Activated naive CD4-positive, alpha-beta T cell treated with anti-CD3 and anti-CD28 coated beads, Interleukin-2, amount 50 U/mL, for 72 hours (primary cell): ENCODE data around the gene CTIF. TPM values are rescaled to one million over a fixed set of nuclear protein-coding genes. Genes with fewer than 3 reads are reported as not detected.

ENCODE experiments used
- ATAC-seq, 2 donors: fragments of 150-1000 bp; cut with Tn5 transposase; 2 replicates each; pipeline ENCODE4 v1.10.0; 2021; ENCODE audit warnings: mild to moderate bottlenecking in 2 of 2, moderate library complexity in 2 of 2
- DNase-seq, 2 donors: peaks; one replicate each; pipeline ENCODE4 v3.0.0; 2021 to 2022; ENCODE audit warnings: low spot score in 2 of 2
- H3K27ac Mint-ChIP-seq, 2 donors: one replicate each; pipeline ENCODE4 v1.8.0; 2022; ENCODE audit warnings: mild to moderate bottlenecking in 2 of 2, mixed read lengths in 2 of 2
- H3K36me3 Mint-ChIP-seq, 2 donors: one replicate each; pipeline ENCODE4 v1.8.0; 2022; ENCODE audit warnings: mixed read lengths in 2 of 2
- H3K9me3 Mint-ChIP-seq, 2 donors: one replicate each; pipeline ENCODE4 v1.8.0; 2022; ENCODE audit warnings: mixed read lengths in 2 of 2
- total RNA-seq, 2 donors: library from RNA; stranded (reverse); gene quantifications; one replicate each; pipeline ENCODE4 v1.2.3, GENCODE V29; 2022

The CTIF gene
- total RNA-seq, 2 donors from 2014 or later = 2.4 to 7.9 TPM

DNA sequence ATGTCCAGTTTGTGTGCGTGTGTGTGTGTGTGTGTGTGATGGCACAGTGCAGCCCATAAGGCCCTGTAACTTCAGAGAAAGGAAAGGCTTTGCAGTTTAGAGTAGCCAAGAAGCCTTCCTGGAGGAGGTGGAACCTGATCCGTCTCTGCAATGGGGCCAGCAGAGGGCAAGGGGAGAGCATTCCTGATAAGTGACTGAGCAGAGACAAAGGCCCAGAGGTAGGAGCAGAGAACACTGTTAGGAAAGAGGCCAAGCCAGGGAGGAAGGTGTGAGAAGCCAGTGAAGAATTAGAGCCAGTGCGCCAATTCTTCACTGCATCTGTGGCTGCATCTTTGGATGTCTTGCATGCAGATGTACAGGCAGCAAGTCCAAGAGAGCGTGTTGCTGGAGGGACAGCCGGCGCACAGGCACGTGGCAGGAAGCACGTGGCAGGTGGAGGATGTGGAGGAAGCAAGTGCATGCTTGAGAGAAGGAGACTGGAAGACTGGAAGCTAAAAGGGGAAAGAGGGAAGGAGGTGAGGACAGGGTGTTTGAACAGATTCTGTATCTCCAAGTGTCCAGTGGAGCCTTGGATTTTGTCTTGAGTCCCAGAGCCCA lies 196.3 kb downstream of the CTIF start:
- Mint-ChIP-seq H3K27ac (no peak overlapping the region), H3K9me3 (no peaks in the 10 kb centered on the region), H3K36me3 (no peaks in the 10 kb centered on the region)
- DNase-seq (no peak), ATAC-seq (no peak)

DNA sequence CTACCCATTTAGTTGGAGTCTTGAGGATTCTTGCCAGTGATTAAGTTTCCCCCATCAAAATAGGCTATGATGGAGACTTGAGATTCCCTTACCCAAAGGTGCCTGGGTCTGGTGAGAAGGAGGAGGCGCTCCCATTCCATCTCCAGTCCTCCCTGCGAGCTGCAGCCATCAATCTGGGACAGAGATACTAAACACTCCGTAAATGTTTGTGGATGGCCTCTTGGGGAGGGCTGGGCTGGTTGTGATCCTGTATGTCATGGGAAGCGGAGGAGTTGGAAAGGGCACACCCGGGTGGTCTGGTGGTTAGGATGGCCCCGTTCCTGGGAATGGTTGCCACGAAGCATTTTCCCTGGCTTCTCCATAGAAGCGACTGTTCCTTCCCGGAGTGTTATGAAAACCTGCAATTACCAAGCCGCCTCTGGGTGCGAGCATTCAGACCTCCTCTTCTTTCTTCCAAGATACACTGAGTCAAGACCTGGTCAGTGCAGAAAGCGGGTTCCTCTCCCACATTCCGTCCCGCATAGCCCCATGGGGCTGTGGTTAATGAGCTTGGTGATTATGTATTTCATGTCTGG lies 196.9 kb downstream of the CTIF start:
- no peak for ATAC-seq
- Mint-ChIP-seq H3K9me3 (no peaks in the 10 kb centered on the region), H3K36me3 (no peaks in the 10 kb centered on the region), H3K27ac (no peak overlapping the region)
- no peak for DNase-seq

DNA sequence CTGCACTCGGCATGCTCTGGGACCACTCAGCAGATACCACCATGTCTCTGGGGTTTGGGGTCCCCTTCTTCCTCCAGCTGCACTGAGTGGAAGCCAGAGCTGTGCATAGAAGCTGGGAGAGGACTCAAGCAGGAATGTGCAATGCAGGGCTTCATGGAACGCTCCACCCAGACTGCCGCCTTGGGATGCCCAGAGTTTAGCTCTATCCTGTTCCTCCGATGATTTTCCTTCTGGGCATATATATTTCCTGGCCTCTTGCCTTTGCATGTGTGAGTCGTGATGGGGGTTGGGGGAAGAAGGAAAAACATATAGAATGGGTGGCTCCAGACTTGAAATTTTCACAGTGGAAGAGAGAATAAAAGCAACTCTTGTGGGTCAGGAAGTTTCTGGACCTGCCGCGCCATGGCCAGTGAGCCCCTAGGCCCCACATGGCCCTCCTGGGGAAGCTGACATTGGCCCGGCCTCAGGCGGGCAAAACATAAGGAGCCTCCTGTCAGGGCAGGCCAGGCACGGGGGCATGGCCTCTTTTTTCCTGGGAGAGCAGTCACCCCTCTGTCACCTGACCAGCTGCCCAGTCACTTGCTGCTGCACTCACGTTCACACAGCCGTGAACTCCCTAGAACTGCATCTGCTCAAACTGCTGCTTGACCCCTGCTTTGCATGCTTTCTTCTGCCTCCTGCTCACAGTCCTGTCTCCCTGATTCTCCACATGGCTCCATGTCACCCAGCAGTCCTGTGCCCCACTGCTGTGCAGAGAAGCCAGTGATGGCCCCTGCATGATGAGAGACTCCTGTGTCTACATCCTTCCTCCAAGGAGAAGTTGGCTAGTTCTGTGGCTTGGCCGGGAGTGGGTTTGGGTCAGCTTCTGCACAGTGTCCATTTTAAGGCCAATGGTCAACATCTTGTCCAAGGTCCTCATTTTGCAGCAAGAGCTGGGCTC lies 197.8 kb downstream of the CTIF start:
- H3K27ac Mint-ChIP-seq = peak overlapping the region in 1 of 2 donors; percentile 57
- ATAC-seq (no peak), DNase-seq (no peak)
- H3K9me3 Mint-ChIP-seq = no peaks in the 10 kb centered on the region
- no peaks in the 10 kb centered on the region for H3K36me3 Mint-ChIP-seq

DNA sequence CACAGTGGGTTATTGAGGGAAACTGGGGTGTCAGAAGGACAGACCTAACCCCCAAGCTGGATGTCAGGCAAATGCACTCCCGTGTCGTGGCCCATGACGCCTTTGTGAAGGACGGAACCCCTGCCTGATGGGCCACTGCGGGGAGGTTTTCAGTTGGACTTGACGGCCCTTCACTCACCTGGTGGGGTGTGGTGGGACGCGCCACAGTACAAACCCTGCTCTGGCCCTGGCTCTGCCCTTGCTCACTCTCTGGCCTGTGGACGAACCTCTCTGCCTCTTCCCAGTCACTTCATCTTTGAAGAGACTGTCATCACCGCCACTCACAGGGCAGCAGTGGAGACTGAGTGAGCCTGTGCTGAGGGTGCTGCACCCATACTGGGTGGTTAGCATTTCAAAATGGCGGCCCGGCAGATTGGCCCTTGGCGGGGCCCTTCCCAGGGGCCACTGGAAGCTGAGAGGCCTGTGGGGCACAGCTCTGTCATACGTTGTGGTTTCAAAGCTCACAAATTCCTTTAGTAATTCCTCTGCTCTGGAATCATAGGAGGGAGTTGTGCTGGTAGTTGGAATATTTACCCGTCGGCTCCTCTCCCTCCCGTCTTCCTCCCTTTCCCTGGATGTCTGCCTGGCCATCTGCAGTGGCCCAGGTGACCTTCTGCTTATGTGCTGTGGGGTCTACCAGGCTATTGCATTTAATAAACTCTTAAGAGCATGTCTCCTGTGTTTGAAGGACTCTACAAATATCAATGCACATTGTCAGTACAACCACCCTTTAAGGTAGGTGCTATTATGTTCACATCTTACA lies 200.6 kb downstream of the CTIF start:
- DNase-seq = no peak
- H3K27ac Mint-ChIP-seq = peak overlapping the region in 1 of 2 donors; percentile 13
- ATAC-seq = no peak
- H3K36me3 Mint-ChIP-seq = no peaks in the 10 kb centered on the region
- no peaks in the 10 kb centered on the region for H3K9me3 Mint-ChIP-seq

DNA sequence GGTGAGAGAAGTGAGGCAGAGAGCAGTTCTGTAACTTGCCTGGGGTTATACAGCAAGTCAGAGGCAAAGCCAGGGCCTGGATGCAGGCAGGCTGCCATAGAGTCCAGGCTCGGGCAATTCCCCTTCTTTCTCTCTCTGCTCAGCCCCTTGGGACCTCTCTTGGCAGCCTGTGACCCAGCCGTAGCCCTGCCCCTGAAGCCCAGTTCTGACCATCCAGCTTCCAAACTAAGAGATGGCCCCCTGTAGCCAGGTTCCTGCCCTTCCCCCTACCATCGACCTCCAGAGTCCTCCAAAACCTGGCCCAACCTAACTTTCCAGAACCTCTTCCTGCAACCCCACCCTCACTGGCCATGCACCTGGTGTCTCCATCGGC lies 201.2 kb downstream of the CTIF start:
- Mint-ChIP-seq H3K36me3 (no peaks in the 10 kb centered on the region), H3K27ac (peak overlapping the region in 1 of 2 donors; percentile 14), H3K9me3 (no peaks in the 10 kb centered on the region)
- ATAC-seq (no peak), DNase-seq (no peak)

DNA sequence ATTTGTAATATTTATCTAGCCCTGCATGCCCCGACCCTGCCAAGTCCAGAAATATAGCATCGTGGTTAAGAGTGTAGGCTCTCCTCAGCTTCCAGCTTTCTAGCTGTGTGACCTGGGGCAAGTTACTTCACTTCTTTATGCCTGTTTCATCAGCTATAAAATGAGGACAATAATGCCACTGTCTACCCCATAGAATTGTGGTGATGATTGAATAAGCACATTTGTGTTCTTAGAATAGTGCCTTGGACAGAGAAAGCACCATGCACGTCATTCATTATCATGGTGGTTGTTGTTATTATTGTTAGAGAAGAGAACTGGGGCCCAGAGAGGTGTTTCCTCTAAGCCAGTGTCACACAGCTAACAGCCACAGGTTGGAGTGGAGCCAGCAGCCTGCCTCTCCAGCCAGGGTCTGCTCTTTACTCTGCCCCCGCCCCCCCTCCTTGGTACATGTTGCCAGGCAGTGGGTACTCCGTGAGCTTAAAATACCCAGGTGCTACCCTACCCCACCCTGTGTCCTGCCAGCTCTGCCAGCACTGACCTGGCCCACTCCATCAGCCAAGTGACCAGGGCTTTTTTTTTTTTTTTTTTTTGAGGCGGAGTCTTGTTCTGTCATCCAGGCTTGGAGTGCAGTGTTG lies 202.1 kb downstream of the CTIF start:
- no peak for DNase-seq
- ATAC-seq = no peak
- H3K27ac Mint-ChIP-seq = no peak overlapping the region
- H3K36me3 Mint-ChIP-seq = no peaks in the 10 kb centered on the region
- no peaks in the 10 kb centered on the region for H3K9me3 Mint-ChIP-seq

DNA sequence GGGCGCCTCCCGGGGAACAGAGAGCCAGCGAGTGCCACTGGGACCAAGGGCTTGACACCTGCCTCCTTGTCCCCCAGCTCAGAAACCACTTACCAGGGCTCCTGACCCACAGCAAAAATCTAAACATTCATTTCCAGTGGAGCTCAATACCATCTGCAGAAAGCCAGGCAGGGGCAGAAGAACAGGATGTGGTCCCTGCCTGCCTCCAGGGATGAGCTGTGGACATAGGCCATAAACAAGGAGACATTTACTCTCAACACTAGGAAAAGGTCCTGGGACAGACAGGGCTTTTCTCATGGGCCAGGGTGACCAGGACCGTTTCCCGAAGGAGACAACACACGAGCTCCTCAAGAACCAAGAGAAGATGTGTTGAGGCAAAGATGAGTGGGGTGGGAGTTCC lies 203.0 kb downstream of the CTIF start:
- ATAC-seq (no peak), DNase-seq (no peak)
- H3K36me3 Mint-ChIP-seq = no peaks in the 10 kb centered on the region
- H3K9me3 Mint-ChIP-seq = no peaks in the 10 kb centered on the region
- H3K27ac Mint-ChIP-seq = no peak overlapping the region

DNA sequence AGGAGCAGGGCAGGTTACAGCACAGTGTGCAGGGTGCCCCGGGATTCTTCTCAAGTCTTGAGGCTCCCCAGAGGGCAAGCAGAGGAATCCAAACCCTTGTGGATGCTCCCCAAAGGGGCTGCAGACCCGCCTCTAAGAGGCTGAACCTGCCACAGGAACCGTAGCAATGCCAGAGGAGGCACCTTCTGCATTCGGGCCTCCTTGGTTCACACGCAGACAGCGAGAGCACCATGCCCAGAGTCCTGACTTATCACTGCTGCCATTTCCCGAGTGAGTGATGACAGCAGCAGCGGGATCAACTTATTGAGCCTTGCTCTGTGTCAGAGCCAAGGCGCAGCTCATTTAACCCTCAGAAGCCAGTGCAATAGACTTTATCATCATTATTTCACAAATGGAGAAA lies 203.5 kb downstream of the CTIF start:
- H3K36me3 Mint-ChIP-seq = no peaks in the 10 kb centered on the region
- no peak overlapping the region for H3K27ac Mint-ChIP-seq
- no peak for DNase-seq
- no peak for ATAC-seq
- H3K9me3 Mint-ChIP-seq = no peaks in the 10 kb centered on the region

DNA sequence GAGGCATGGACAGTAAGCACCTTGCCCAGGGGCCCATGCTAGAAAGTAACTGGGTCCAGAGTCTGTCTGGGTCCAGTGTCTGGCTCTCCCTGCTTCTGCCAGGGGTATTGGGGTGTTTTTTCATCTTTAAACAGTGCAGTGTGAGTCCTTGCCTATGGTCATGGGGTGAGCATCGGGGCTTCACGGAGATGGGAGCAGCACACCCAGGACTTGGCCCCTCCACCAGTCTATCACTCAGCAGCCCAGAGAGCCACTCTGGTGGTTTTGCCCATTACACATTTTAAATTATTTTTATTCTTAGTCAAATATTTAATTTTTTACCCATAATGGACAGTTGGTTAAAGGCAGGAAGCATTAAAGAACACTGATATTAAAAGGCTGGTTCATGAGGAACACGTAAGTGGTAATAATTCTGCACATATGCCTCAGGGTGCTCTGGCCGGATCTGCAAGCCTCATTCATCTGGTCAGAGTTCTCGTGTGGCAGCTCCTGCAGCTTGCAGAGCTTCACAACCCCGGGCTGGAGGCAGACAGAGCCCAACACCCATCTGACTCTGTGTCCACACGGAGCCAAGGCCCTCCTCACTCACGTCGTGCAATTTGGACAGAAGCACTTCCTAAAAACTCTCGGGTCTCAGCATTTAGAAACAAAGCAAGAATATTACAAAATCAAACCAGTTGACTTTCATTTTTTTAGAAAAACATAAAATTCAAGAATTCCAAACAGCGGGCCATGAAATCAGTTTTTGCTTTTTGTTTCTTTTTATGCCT lies 204.1 kb downstream of the CTIF start:
- Mint-ChIP-seq H3K9me3 (no peaks in the 10 kb centered on the region), H3K36me3 (no peaks in the 10 kb centered on the region), H3K27ac (no peak overlapping the region)
- ATAC-seq = no peak
- no peak for DNase-seq

DNA sequence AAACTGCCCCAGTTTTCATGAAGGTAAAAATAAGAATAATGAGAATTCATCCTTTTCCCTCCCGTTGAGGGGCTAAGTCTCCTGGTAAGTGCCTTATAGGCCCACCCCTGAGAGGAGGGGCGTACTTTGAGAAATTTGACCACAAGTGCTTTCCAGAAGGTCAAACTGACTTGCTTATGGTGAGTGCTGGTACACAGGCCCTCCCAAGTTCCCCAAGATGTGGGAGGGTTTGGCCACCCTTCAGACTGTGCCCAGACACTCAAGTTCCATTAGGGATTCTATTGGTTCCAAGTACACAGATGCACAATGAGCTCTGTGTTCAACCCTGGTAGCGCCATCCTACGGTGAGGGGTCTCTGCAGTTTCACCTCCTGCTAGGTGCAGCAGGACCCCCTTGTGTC lies 205.1 kb downstream of the CTIF start:
- no peak for ATAC-seq
- DNase-seq = no peak
- H3K9me3 Mint-ChIP-seq = no peaks in the 10 kb centered on the region
- H3K27ac Mint-ChIP-seq = no peak overlapping the region
- no peaks in the 10 kb centered on the region for H3K36me3 Mint-ChIP-seq

DNA sequence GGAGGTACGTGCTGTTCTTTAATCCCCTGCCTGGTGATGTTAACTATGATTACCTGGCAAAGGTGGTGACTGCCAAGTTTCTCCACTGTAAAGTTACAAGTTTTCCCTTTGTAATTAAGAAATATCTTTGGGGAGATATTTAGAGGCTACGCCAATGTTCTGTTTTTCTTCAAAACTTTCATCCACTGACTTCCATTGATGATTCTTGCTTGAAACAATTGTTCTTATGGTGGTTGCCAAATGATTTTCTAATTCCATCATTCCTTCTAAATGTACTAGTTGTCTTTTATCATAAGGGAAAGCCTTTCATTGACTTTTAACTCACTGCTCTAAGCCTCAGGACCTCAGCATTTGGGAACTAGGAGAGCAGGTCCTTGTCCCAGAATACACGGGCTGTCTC lies 206.5 kb downstream of the CTIF start:
- no peak for ATAC-seq
- H3K27ac Mint-ChIP-seq = no peak overlapping the region
- H3K9me3 Mint-ChIP-seq = no peaks in the 10 kb centered on the region

DNA sequence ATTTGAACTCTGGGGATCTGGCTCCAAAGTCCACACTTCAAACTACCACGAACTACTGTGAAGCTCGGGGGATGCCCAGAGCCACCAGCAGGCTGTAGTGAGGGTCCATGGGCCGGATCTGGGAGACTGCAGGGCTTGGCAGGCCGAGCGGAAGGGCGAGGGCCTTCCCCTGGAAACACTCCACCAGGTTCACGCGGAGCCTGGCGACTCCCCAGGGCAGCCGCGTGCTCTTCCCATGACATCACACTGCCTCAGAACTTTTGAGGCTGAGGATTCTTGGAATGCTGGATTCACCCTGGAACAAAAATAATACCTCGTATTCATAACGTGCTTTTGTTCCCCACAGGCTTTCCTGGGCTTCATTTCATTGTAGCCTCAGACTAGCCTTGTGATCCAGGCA lies 210.9 kb downstream of the CTIF start:
- no peaks in the 10 kb centered on the region for H3K9me3 Mint-ChIP-seq
- DNase-seq (no peak), ATAC-seq (no peak)
- no peak overlapping the region for H3K27ac Mint-ChIP-seq
- no peaks in the 10 kb centered on the region for H3K36me3 Mint-ChIP-seq

More for the DNA sequence above, 206.5 kb downstream of the CTIF start:
- no peaks in the 10 kb centered on the region for H3K36me3 Mint-ChIP-seq
- DNase-seq = no peak

DNA sequence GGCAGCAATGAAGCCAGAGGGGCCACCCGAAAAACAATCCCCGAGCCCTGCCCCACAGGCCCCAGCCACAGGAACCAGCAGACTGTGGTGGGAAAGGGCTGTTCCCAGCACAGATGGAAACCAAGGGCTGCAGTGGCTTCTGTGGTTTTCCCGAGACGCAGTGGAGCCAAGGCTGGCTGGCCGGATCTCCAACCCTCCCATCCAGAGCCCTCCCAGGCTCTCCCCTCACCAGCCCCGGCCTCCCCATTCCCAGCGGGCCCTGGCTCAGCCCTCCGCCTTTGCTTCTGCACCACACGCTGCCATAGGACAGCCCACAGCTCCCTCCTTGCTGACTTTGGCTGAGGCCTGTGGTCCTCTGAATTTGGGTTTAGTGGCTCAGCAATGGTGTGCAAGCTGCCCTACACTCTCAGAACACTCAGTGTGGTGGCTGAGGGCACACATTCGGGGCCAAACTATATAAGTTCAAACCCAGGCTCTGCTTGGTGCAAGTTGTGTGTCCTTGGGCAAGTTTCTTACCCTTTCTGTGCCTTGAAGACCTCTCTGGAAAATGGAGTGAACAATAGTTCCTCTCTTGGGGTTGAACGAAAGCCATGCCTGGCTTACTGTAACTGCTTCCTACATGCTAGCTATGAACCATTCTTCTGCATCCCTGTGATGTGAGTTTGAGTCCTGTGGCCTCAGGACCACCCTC lies 211.8 kb downstream of the CTIF start:
- Mint-ChIP-seq H3K9me3 (no peaks in the 10 kb centered on the region), H3K36me3 (no peaks in the 10 kb centered on the region), H3K27ac (no peak overlapping the region)
- DNase-seq (no peak), ATAC-seq (no peak)

DNA sequence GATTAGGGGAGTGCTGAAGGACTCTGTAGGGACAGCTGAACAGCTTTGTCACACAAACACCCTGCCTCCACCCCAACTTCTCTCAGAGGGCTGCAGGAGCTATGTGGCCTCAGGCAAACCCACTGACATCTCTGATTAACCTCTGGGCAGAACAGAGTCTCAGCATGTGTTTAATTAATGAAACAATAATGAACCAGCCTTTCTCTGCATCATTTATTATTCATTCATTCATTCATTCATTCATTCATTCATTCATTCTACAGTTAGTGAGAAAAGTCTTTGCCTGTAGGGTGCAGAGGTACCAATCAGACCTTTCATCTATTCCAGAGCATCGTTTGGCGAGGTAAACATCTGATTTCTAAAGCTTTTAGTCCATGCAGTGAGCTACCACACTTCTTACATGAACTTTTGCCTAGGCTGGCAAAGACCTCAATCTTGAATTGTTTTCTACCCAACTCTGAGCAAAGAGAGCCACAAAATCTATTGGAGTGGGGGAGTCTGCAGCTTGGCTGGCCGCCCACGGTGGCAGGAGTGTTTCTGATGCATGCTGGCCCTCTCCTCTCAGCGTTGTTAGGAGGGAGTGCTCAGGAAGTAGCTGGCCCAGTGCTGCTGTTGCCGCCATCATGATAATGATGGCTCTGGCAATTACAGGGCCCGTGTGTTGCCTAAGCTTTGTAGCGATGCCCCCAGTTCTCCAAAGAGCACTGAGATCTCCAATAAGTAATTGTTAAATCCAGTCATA lies 213.1 kb downstream of the CTIF start:
- H3K9me3 Mint-ChIP-seq = no peaks in the 10 kb centered on the region
- ATAC-seq = no peak

DNA sequence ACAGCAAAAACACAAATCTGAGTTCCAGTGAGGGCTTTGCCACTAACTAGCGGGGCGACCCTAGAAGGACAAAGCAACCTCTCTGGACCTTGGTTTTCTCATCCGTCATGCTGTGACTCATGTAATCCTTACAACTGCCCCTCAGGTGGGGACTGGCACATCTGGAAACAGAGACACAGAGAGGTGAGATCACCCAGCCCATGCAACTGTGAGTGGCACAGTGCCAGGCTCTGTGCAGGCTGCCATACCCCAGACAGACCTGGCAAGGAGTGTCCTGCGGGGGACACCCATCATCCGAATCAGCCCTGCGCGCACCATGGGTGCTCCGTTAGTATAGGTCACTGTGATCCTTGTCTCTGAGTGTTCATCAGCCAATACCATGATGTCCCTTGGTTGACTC lies 213.6 kb downstream of the CTIF start:
- Mint-ChIP-seq H3K27ac (no peak overlapping the region), H3K9me3 (no peaks in the 10 kb centered on the region), H3K36me3 (no peaks in the 10 kb centered on the region)
- ATAC-seq (no peak), DNase-seq (no peak)

More for the DNA sequence above, 213.1 kb downstream of the CTIF start:
- no peaks in the 10 kb centered on the region for H3K36me3 Mint-ChIP-seq
- H3K27ac Mint-ChIP-seq = no peak overlapping the region
- no peak for DNase-seq
